ENCODE measurements around the gene NBPF3.
A peak's percentile ranks its signal among the peaks of the same experiment; 100 is the strongest.
"Not testable (repeated sequence)": the region's sequence is repeated elsewhere in the genome, so short reads cannot be mapped to it uniquely, and the experiment has no call there.

NBPF3 gene

GRCh38 chr1:21439721-21440629 lies at the start of gene NBPF3:
NBPF3 (plus strand) TSS chr1:21440137; CDS start chr1:21445087, 4,950 bp downstream.
- peak; percentile 31 for DNase-seq

- no peak for DNase-seq
These were observed 48.4 kb upstream of the NBPF3 start for GRCh38 chr1:21391497-21391896.

- no peak for DNase-seq
These were observed 47.2 kb upstream of the NBPF3 start for GRCh38 chr1:21392587-21393263.

GRCh38 chr1:21396516-21396915 lies 43.4 kb upstream of the NBPF3 start:
- no peak for DNase-seq

- DNase-seq: no peak
These were observed 42.1 kb upstream of the NBPF3 start for GRCh38 chr1:21397813-21398188.

GRCh38 chr1:21401726-21402346 lies 38.1 kb upstream of the NBPF3 start:
- not testable (repeated sequence) for DNase-seq

- no peak for DNase-seq
These were observed 33.3 kb upstream of the NBPF3 start for GRCh38 chr1:21406659-21407058.

- not testable (repeated sequence) for DNase-seq
These were observed 30.0 kb upstream of the NBPF3 start for GRCh38 chr1:21409897-21410296.

GRCh38 chr1:21414015-21414414 lies 25.9 kb upstream of the NBPF3 start:
- DNase-seq: no peak

- DNase-seq: not testable (repeated sequence)
These were observed 19.6 kb upstream of the NBPF3 start for GRCh38 chr1:21420378-21420777.

- DNase-seq: not testable (repeated sequence)
These were observed 18.6 kb upstream of the NBPF3 start for GRCh38 chr1:21421307-21421706.

GRCh38 chr1:21427798-21428480 lies 12.0 kb upstream of the NBPF3 start:
- DNase-seq: not testable (repeated sequence)

- DNase-seq: not testable (repeated sequence)
These were observed 11.4 kb upstream of the NBPF3 start for GRCh38 chr1:21428481-21429073.

- DNase-seq: not testable (repeated sequence)
These were observed 10.7 kb upstream of the NBPF3 start for GRCh38 chr1:21429210-21429609.

- not testable (repeated sequence) for DNase-seq
These were observed 9.1 kb upstream of the NBPF3 start for GRCh38 chr1:21430875-21431274.

GRCh38 chr1:21434394-21434793 lies 5.5 kb upstream of the NBPF3 start:
- DNase-seq: no peak

- DNase-seq: no peak
These were observed 4.1 kb upstream of the NBPF3 start for GRCh38 chr1:21435646-21436487.

GRCh38 chr1:21436488-21437340 lies 3.2 kb upstream of the NBPF3 start:
- no peak for DNase-seq

- DNase-seq: no peak
These were observed 2.6 kb upstream of the NBPF3 start for GRCh38 chr1:21437341-21437640.

GRCh38 chr1:21438646-21439312 lies 1.2 kb upstream of the NBPF3 start:
- not testable (repeated sequence) for DNase-seq

Measured in NCI-H1417 treated with DMSO at 0.1 percent for 48 hours (cell line).